Panc1 (cell line): ENCODE results near the gene SC5D. TPM values are rescaled to one million over a fixed set of nuclear protein-coding genes. Genes with fewer than 3 reads are reported as not detected.

ENCODE experiments used
- ATAC-seq: fragments of 200-7000 bp; cut with Tn5 transposase; 2 replicates; pipeline ENCODE4 v1.9.1; 2020; ENCODE audit warnings: mild to moderate bottlenecking, moderate library complexity
- BruUV-seq: library from RNA; stranded (reverse); fragments of 400-500 nt; replicated peaks from 2 replicates; lab custom pipeline; 2021; lab: Mats Ljungman, UMichigan
- CTCF ChIA-PET: fragments of 300-600 bp; sonication (Branson Sonifier 250); formaldehyde crosslinking; loops from one replicate; lab custom pipeline; 2022; ENCODE audit warnings: antibody characterized with exemption; lab: Charles Lee
- POLR2A ChIA-PET: fragments of 300-600 bp; sonication (Branson Sonifier 250); formaldehyde crosslinking; loops from one replicate; lab custom pipeline; 2022; ENCODE audit warnings: antibody characterized with exemption; lab: Charles Lee
- DNase-seq: peaks from one replicate; pipeline ENCODE4 v3.0.0-alpha.2; 2010; ENCODE audit warnings: low read depth, low spot score
- H3K27ac ChIP-seq: 2 replicates; pipeline ENCODE4 v1.5.1; 2011; ENCODE audit warnings: mild to moderate bottlenecking, low read length, inconsistent platforms
- H3K27me3 ChIP-seq: fragments of 200-500 bp; sonication (Bioruptor generic); 2 replicates; pipeline ENCODE4 v1.6.0; 2014; ENCODE audit warnings: low read length, inconsistent platforms; ENCODE audit not compliant: control insufficient read depth, insufficient read depth
- H3K36me3 ChIP-seq: fragments of 200-500 bp; sonication (Bioruptor generic); 2 replicates; pipeline ENCODE4 v1.5.1; 2014; ENCODE audit warnings: inconsistent platforms, mild to moderate bottlenecking, low read length, moderate library complexity; ENCODE audit not compliant: control insufficient read depth, insufficient read depth
- H3K4me1 ChIP-seq: 2 replicates; pipeline ENCODE4 v1.5.1; 2011; ENCODE audit warnings: inconsistent platforms, mild to moderate bottlenecking, low read length, moderate library complexity; ENCODE audit not compliant: control insufficient read depth, insufficient read depth
- H3K4me3 ChIP-seq, 2 experiments: 2 replicates each; pipeline ENCODE4 v1.5.1; 2011 to 2012; ENCODE audit warnings: low read depth in 2 of 2, low read length in 2 of 2, mild to moderate bottlenecking in 2 of 2, inconsistent platforms in 1 of 2, moderate library complexity in 1 of 2
- H3K9me3 ChIP-seq: fragments of 200-500 bp; sonication (Bioruptor generic); 2 replicates; pipeline ENCODE4 v1.5.1; 2014; ENCODE audit warnings: low read depth, mild to moderate bottlenecking, inconsistent platforms, low read length, moderate library complexity; ENCODE audit not compliant: control insufficient read depth, insufficient read depth
- CTCF ChIP-seq: fragments of 450-650 bp; IDR thresholded peaks from 2 replicates; pipeline ENCODE4 v1.5.1; 2017; ENCODE audit warnings: mild to moderate bottlenecking
- POLR2AphosphoS5 ChIP-seq: IDR thresholded peaks from 2 replicates; pipeline ENCODE4 v1.6.1; 2012; ENCODE audit warnings: mild to moderate bottlenecking, low read depth, low read length, moderate library complexity
- REST ChIP-seq, 2 experiments: IDR thresholded peaks; 2 replicates each; pipeline ENCODE4 v1.6.1; 2011 to 2012; ENCODE audit warnings: low read depth in 2 of 2, control low read depth in 1 of 2, low read length in 1 of 2, mild to moderate bottlenecking in 1 of 2, moderate library complexity in 1 of 2; ENCODE audit not compliant: insufficient read depth in 1 of 2
- SIN3A ChIP-seq: IDR thresholded peaks from 2 replicates; pipeline ENCODE4 v1.6.1; 2012; ENCODE audit warnings: low read depth, mild to moderate bottlenecking, low read length, moderate library complexity, borderline replicate concordance; ENCODE audit not compliant: insufficient read depth
- TCF7L2 ChIP-seq: IDR thresholded peaks from 2 replicates; pipeline ENCODE4 v1.6.1; 2011; ENCODE audit warnings: mild to moderate bottlenecking, low read depth, low read length, inconsistent platforms
- in situ Hi-C: cut with HindIII; loops from 2 replicates; pipeline ENCODE4 v1.10.0; 2016; ENCODE audit warnings: low sequenced_read_pairs, low pct_unique_long_range_greater_than_20kb
- intact Hi-C: fragments of 100-400 bp; cut with micrococcal nuclease; formaldehyde crosslinking; loops from one replicate; pipeline ENCODE4 v1.10.0; 2022; ENCODE audit not compliant: unreplicated experiment
- total RNA-seq: library from RNA; stranded (reverse); gene quantifications from one replicate; pipeline ENCODE4 v1.2.1, GENCODE V29; 2021; ENCODE audit not compliant: unreplicated experiment

Gene SC5D
- total RNA-seq, 1 experiment from 2014 or later: 54.3 TPM

- CTCF ChIA-PET: no interaction called here
- in situ Hi-C loops: no loop called here
- TF ChIP-seq POLR2AphosphoS5: no peak
- TF ChIP-seq SIN3A: no peak
- TF ChIP-seq CTCF: no peak
- no peak for TF ChIP-seq TCF7L2
- TF ChIP-seq REST (IDR thresholded peaks at IDR 0.05; ENCODE audit: insufficient read depth in 1 of 2, low read depth in 2 of 2, low read length in 1 of 2): no peak
- POLR2A ChIA-PET: no interaction called here
- Histone ChIP-seq H3K4me1 (no peaks in the 10 kb centered on the region), H3K27me3 (no peaks in the 10 kb centered on the region), H3K9me3 (no peaks in the 10 kb centered on the region), H3K27ac (no peak overlapping the region), H3K4me3 (no peak overlapping the region), H3K36me3 (peaks cover 10% of the 10 kb centered on the region)
- no TSS peak for BruUV-seq
- no peak for ATAC-seq
- intact Hi-C loops: no loop called here
- DNase-seq: no peak
These were observed 18.8 kb downstream of the SC5D start for GRCh38 chr11:121311373-121311772.

GRCh38 chr11:121312483-121312882 lies 19.9 kb downstream of the SC5D start:
- in situ Hi-C loops: no loop called here
- no peak for DNase-seq
- Histone ChIP-seq H3K36me3 (peaks cover 6% of the 10 kb centered on the region), H3K27ac (no peak overlapping the region), H3K9me3 (no peaks in the 10 kb centered on the region), H3K27me3 (no peaks in the 10 kb centered on the region), H3K4me1 (no peaks in the 10 kb centered on the region), H3K4me3 (no peak overlapping the region)
- TF ChIP-seq POLR2AphosphoS5: no peak
- TF ChIP-seq CTCF: no peak
- no peak for TF ChIP-seq SIN3A
- no peak for TF ChIP-seq TCF7L2
- TF ChIP-seq REST (IDR thresholded peaks at IDR 0.05; ENCODE audit: insufficient read depth in 1 of 2, low read depth in 2 of 2, low read length in 1 of 2): no peak
- intact Hi-C loops: no loop called here
- BruUV-seq: no TSS peak
- no peak for ATAC-seq
- POLR2A ChIA-PET: no interaction called here
- CTCF ChIA-PET: no interaction called here
